SK-N-SH (cell line): ENCODE results near the gene SNTG2. TPM values are rescaled to one million over a fixed set of nuclear protein-coding genes. Genes with fewer than 3 reads are reported as not detected.

Experiments used
- CTCF ChIA-PET: fragments of 300-600, 350-600 bp; formaldehyde crosslinking; extraction: SDS; loops from one replicate; lab custom pipeline; 2021; lab: Yijun Ruan, JAX
- POLR2A ChIA-PET: fragments of 350-600 bp; sonication (Branson Sonifier 250); formaldehyde crosslinking; extraction: SDS; loops from one replicate; lab custom pipeline; 2020; ENCODE audit warnings: antibody characterized with exemption, inconsistent platforms; lab: Yijun Ruan, JAX
- DNase-seq: peaks from one replicate; pipeline ENCODE4 v3.0.0; 2012
- H2AFZ ChIP-seq: fragments of 200-600 bp; sonication (generic); 2 replicates; pipeline ENCODE4 v1.8.1; 2016; ENCODE audit warnings: antibody characterized with exemption, mild to moderate bottlenecking, low read depth
- H3F3A ChIP-seq: fragments of 200-600 bp; sonication (generic); replicated peaks from 2 replicates; pipeline ENCODE3; 2016; ENCODE audit warnings: antibody characterized with exemption, mild to moderate bottlenecking; ENCODE audit not compliant: insufficient read depth
- H3K27ac ChIP-seq, 2 experiments: fragments of 200-500 bp in 1 of 2; fragments of 200-600 bp in 1 of 2; sonication (Bioruptor generic) in 1 of 2; sonication (generic), shearing (Covaris generic) in 1 of 2; 2 replicates each; pipeline versions ENCODE4 v1.5.1 to v1.6.1; 2014 to 2016; ENCODE audit warnings: low read depth in 2 of 2, inconsistent platforms in 1 of 2, low read length in 1 of 2, mild to moderate bottlenecking in 1 of 2, mixed read lengths in 1 of 2
- H3K27me3 ChIP-seq: fragments of 200-600 bp; sonication (generic), shearing (Covaris generic); 2 replicates; pipeline ENCODE4 v1.6.1; 2016; ENCODE audit warnings: mixed run types; ENCODE audit not compliant: insufficient read depth
- H3K36me3 ChIP-seq, 2 experiments: fragments of 200-500 bp in 1 of 2; fragments of 200-600 bp in 1 of 2; sonication (Bioruptor generic) in 1 of 2; sonication (generic) in 1 of 2; replicated peaks in 1 of 2; 2 replicates each; pipeline versions ENCODE3 to v1.5.1; 2014 to 2016; ENCODE audit warnings: low read length in 1 of 2, mild to moderate bottlenecking in 1 of 2; ENCODE audit not compliant: insufficient read depth in 2 of 2, control insufficient read depth in 1 of 2
- H3K4me1 ChIP-seq, 2 experiments: fragments of 200-500 bp in 1 of 2; fragments of 200-600 bp in 1 of 2; sonication (Bioruptor generic) in 1 of 2; sonication (generic), shearing (Covaris generic) in 1 of 2; 2 replicates each; pipeline versions ENCODE4 v1.5.1 to v1.6.1; 2014 to 2016; ENCODE audit warnings: low read depth in 1 of 2, low read length in 1 of 2, mixed run types in 1 of 2; ENCODE audit not compliant: insufficient read depth in 2 of 2, control insufficient read depth in 1 of 2
- H3K4me2 ChIP-seq: fragments of 200-600 bp; sonication (generic), shearing (Covaris generic); 2 replicates; pipeline ENCODE4 v1.6.1; 2017; ENCODE audit warnings: mixed run types
- H3K4me3 ChIP-seq, 2 experiments: fragments of 200-500 bp in 1 of 2; fragments of 200-600 bp in 1 of 2; sonication (Bioruptor generic) in 1 of 2; sonication (generic), shearing (Covaris generic) in 1 of 2; 2 replicates each; pipeline versions ENCODE4 v1.5.1 to v1.8.1; 2014 to 2016; ENCODE audit warnings: low read depth in 2 of 2, inconsistent platforms in 1 of 2, low read length in 1 of 2, mild to moderate bottlenecking in 1 of 2, mixed read lengths in 1 of 2, moderate library complexity in 1 of 2
- H3K79me2 ChIP-seq: fragments of 200-600 bp; sonication (generic); 2 replicates; pipeline ENCODE4 v1.8.1; 2017; ENCODE audit warnings: mild to moderate bottlenecking; ENCODE audit not compliant: insufficient read depth
- H3K9ac ChIP-seq: fragments of 200-600 bp; sonication (generic); 2 replicates; pipeline ENCODE4 v1.6.1; 2017; ENCODE audit warnings: mixed run types
- H3K9me2 ChIP-seq: fragments of 200-600 bp; sonication (generic); 2 replicates; pipeline ENCODE4 v1.6.1; 2017; ENCODE audit warnings: mixed run types
- H3K9me3 ChIP-seq: fragments of 200-600 bp; sonication (generic); 2 replicates; pipeline ENCODE4 v1.6.1; 2017; ENCODE audit warnings: mixed run types, mild to moderate bottlenecking, moderate library complexity
- H4K20me1 ChIP-seq: fragments of 200-600 bp; sonication (generic); 2 replicates; pipeline ENCODE4 v1.6.1; 2017; ENCODE audit warnings: mild to moderate bottlenecking, mixed run types; ENCODE audit not compliant: insufficient read depth
- ELF1 ChIP-seq: IDR thresholded peaks from 2 replicates; pipeline ENCODE4 v1.4.0; 2012
- EZH2phosphoT487 ChIP-seq: fragments of 200-600 bp; sonication (generic); IDR thresholded peaks from 2 replicates; pipeline ENCODE4 v1.6.1; 2017; ENCODE audit warnings: low read depth, mixed run types, mild to moderate bottlenecking, antibody characterized with exemption, moderate library complexity, borderline replicate concordance
- FOXJ3 ChIP-seq: sonication (generic); formaldehyde crosslinking; IDR thresholded peaks from 2 replicates; pipeline ENCODE4 v1.5.1; 2020; ENCODE audit warnings: mild to moderate bottlenecking, missing genetic modification reagents
- FOXM1 ChIP-seq: IDR thresholded peaks from 2 replicates; pipeline ENCODE4 v1.4.0; 2012; ENCODE audit warnings: low read depth, mild to moderate bottlenecking
- GATA2 ChIP-seq: sonication (generic); formaldehyde crosslinking; IDR thresholded peaks from 2 replicates; pipeline ENCODE4 v1.5.0; 2020; ENCODE audit warnings: mild to moderate bottlenecking, missing genetic modification reagents
- JUND ChIP-seq: IDR thresholded peaks from 2 replicates; pipeline ENCODE4 v1.4.0; 2012
- MEF2A ChIP-seq: IDR thresholded peaks from 2 replicates; pipeline ENCODE4 v1.4.0; 2012; ENCODE audit warnings: low read depth, borderline replicate concordance
- MXI1 ChIP-seq: IDR thresholded peaks from 2 replicates; pipeline ENCODE4 v1.6.1; 2012; ENCODE audit warnings: mild to moderate bottlenecking, low read depth, low read length, improper control_type of control experiment
- NFIC ChIP-seq: IDR thresholded peaks from 2 replicates; pipeline ENCODE4 v1.4.0; 2012; ENCODE audit warnings: borderline replicate concordance
- NRF1 ChIP-seq: IDR thresholded peaks from 2 replicates; pipeline ENCODE4 v1.6.1; 2012; ENCODE audit warnings: low read depth, mild to moderate bottlenecking, low read length
- SIN3A ChIP-seq: IDR thresholded peaks from 2 replicates; pipeline ENCODE4 v1.6.1; 2012; ENCODE audit warnings: low read depth, mild to moderate bottlenecking, low read length, moderate library complexity, borderline replicate concordance
- SMC3 ChIP-seq: IDR thresholded peaks from 2 replicates; pipeline ENCODE4 v1.6.1; 2012; ENCODE audit warnings: low read depth, low read length, improper control_type of control experiment
- TAF1 ChIP-seq: IDR thresholded peaks from 2 replicates; pipeline ENCODE4 v1.6.1; 2012; ENCODE audit warnings: low read depth, mild to moderate bottlenecking, low read length, moderate library complexity, borderline replicate concordance
- USF1 ChIP-seq: IDR thresholded peaks from 2 replicates; pipeline ENCODE4 v1.4.0; 2012; ENCODE audit warnings: low read depth, borderline replicate concordance
- USF2 ChIP-seq: fragments of 150-350 bp; IDR thresholded peaks from 2 replicates; pipeline ENCODE4 v1.6.1; 2017; ENCODE audit warnings: antibody characterized with exemption, low read length, low read depth, borderline replicate concordance
- YY1 ChIP-seq: IDR thresholded peaks from 2 replicates; pipeline ENCODE4 v1.4.0; 2012; ENCODE audit warnings: low read depth, mild to moderate bottlenecking
- WGBS: methylation state at CpG from one replicate; pipeline ENCODE4 v1.1.6; 2017; ENCODE audit warnings: low lambda C conversion rate; 5-methylcytosine and 5-hydroxymethylcytosine counted together
- polyA plus RNA-seq, 3 experiments: library from polyadenylated mRNA; depleted of rRNA; stranded (reverse); fragments of >200 nt; gene quantifications; 2 replicates each; pipeline ENCODE4 v1.2.3, GENCODE V29; 2012
- TF ChIP-seq, protein P1 (sequence below): fragments of 150-350 bp; IDR thresholded peaks from 2 replicates; pipeline ENCODE4 v1.6.1; 2016; ENCODE audit warnings: mild to moderate bottlenecking, low read depth, low read length
- TF ChIP-seq, protein P2 (sequence below): IDR thresholded peaks from 2 replicates; pipeline ENCODE4 v1.4.0; 2012; ENCODE audit warnings: low read depth, borderline replicate concordance

SNTG2 gene
- polyA plus RNA-seq, 1 of the 3 experiments (the other 2 are of a cell fraction): not detected

DNA sequence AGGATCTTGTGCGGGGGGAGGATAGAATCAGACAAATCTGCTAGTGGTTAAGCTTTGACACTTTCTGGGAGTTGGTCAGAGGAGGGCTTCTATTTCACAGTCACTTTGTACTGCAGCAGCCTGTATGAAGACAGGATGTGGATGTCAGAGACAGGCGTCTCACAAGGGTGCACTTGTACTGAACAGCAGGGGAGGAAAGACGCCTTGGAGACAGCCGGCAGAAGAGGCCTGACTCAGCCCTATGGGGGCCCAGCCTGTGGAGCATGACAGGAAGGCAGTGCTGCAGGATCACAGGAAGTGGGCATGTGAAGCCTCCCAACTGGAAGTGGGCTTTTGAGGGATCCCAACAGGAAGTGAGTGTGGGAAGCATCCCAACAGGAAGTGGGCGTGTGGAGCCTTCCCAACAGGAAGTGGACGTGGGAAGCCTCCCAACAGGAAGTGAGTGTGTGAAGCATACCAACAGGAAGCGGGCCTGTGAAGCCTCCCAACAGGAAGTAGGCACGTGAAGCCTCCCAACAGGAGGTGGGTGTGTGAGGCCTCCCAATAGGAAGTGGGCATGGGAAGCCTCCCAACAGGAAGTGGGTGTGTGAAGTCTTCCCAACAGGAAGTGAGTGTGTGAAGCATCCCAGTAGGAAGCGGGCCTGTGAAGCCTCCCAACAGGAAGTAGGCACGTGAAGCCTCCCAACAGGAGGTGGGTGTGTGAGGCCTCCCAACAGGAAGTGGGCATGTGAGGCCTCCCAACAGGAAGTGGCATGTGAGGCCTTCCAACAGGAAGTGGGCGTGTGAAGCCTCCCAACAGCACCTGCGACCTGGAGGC, 212.3 kb downstream of the SNTG2 start:
- Histone ChIP-seq H3K27me3 (no peaks in the 10 kb centered on the region), H3K9me3 (no peaks in the 10 kb centered on the region; the same call in 1 of the 2 replicates), H3K4me2 (no peak overlapping the region), H3K9me2 (no peaks in the 10 kb centered on the region), H3K27ac (no peak overlapping the region)
- CTCF ChIA-PET: interaction anchor here (2.2 kb wide), 1 partner anchor 23 kb away, joined by 11 read pairs; no protein-coding TSS in a partner anchor
- TF ChIP-seq MXI1 (no peak), SIN3A (no peak), SMC3 (no peak), NFIC (no peak), GATA2 (no peak)
- TF ChIP-seq, all 33 proteins: peak for 0
- no peaks in the 10 kb centered on the region for H3F3A ChIP-seq
- no peaks in the 10 kb centered on the region for H3K4me1 ChIP-seq
- H3K79me2 ChIP-seq: no peaks in the 10 kb centered on the region
- no peaks in the 10 kb centered on the region for H4K20me1 ChIP-seq
- H3K36me3 ChIP-seq: no peaks in the 10 kb centered on the region
- POLR2A ChIA-PET: no interaction called here
- no peak overlapping the region for H3K4me3 ChIP-seq
- no peak for DNase-seq
- WGBS: 42% methylated on average over 12 of the region's 12 CpGs
- no peak overlapping the region for H2AFZ ChIP-seq
- no peak overlapping the region for H3K9ac ChIP-seq

GRCh38 chr2:1166976-1167375, 216.3 kb downstream of the SNTG2 start:
- no peak overlapping the region for H3K9ac ChIP-seq
- no peak overlapping the region for H3K4me2 ChIP-seq
- H3K79me2 ChIP-seq: no peaks in the 10 kb centered on the region
- no peaks in the 10 kb centered on the region for H3F3A ChIP-seq
- ChIA-PET CTCF (interaction anchor here (2.6 kb wide), 1 partner anchor 27 kb away, joined by 15 read pairs; no protein-coding TSS in a partner anchor), POLR2A (no interaction called here)
- no peaks in the 10 kb centered on the region for H3K36me3 ChIP-seq
- no peaks in the 10 kb centered on the region for H3K27me3 ChIP-seq
- TF ChIP-seq EZH2phosphoT487: no peak
- no peak for TF ChIP-seq MXI1
- no peak for TF ChIP-seq USF1
- TF ChIP-seq MEF2A: no peak
- TF ChIP-seq, protein P1, sequence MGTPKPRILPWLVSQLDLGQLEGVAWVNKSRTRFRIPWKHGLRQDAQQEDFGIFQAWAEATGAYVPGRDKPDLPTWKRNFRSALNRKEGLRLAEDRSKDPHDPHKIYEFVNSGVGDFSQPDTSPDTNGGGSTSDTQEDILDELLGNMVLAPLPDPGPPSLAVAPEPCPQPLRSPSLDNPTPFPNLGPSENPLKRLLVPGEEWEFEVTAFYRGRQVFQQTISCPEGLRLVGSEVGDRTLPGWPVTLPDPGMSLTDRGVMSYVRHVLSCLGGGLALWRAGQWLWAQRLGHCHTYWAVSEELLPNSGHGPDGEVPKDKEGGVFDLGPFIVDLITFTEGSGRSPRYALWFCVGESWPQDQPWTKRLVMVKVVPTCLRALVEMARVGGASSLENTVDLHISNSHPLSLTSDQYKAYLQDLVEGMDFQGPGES: no peak
- TF ChIP-seq ELF1: no peak
- TF ChIP-seq NRF1: no peak
- no peak for TF ChIP-seq FOXM1
- no peak for TF ChIP-seq TAF1
- no peak for TF ChIP-seq USF2
- TF ChIP-seq YY1: no peak
- TF ChIP-seq, protein P2, sequence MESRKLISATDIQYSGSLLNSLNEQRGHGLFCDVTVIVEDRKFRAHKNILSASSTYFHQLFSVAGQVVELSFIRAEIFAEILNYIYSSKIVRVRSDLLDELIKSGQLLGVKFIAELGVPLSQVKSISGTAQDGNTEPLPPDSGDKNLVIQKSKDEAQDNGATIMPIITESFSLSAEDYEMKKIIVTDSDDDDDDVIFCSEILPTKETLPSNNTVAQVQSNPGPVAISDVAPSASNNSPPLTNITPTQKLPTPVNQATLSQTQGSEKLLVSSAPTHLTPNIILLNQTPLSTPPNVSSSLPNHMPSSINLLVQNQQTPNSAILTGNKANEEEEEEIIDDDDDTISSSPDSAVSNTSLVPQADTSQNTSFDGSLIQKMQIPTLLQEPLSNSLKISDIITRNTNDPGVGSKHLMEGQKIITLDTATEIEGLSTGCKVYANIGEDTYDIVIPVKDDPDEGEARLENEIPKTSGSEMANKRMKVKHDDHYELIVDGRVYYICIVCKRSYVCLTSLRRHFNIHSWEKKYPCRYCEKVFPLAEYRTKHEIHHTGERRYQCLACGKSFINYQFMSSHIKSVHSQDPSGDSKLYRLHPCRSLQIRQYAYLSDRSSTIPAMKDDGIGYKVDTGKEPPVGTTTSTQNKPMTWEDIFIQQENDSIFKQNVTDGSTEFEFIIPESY: no peak
- TF ChIP-seq JUND: no peak
- TF ChIP-seq FOXJ3 (CRISPR knock-in tag): no peak
- no peak for TF ChIP-seq NFIC
- no peak for DNase-seq
- H3K4me3 ChIP-seq: no peak overlapping the region
- H2AFZ ChIP-seq: no peak overlapping the region
- no peak overlapping the region for H3K27ac ChIP-seq
- no peaks in the 10 kb centered on the region for H3K9me2 ChIP-seq
- no peaks in the 10 kb centered on the region; a peak in 1 of 4 replicates for H3K4me1 ChIP-seq
- H4K20me1 ChIP-seq: no peaks in the 10 kb centered on the region
- 81% methylated on average over 14 of the region's 14 CpGs for WGBS
- no peaks in the 10 kb centered on the region for H3K9me3 ChIP-seq
